Right cardiac atrium (tissue), 5 donors: ENCODE results near the gene CPT1A. TPM values are rescaled to one million over a fixed set of nuclear protein-coding genes. Genes with fewer than 3 reads are reported as not detected.

Experiments
- ATAC-seq, 2 donors: fragments of 200-7000 bp; cut with Tn5 transposase; one replicate each; pipeline versions ENCODE4 v1.8.0 to v1.9.1; 2020; ENCODE audit warnings: moderate library complexity in 2 of 2, mild to moderate bottlenecking in 1 of 2
- DNase-seq, 3 donors: peaks; one replicate each; pipeline ENCODE4 v3.0.0-alpha.2; 2020
- H3K27ac ChIP-seq: one replicate; pipeline ENCODE4 v1.5.1; 2013; ENCODE audit warnings: mild to moderate bottlenecking, low read length, control low read depth, moderate library complexity
- H3K27me3 ChIP-seq: one replicate; pipeline ENCODE4 v1.6.1; 2013; ENCODE audit not compliant: control insufficient read depth, insufficient read depth
- H3K4me1 ChIP-seq: one replicate; pipeline ENCODE4 v1.6.1; 2013; ENCODE audit warnings: low read length; ENCODE audit not compliant: control insufficient read depth, insufficient read depth
- H3K4me3 ChIP-seq: one replicate; pipeline ENCODE4 v1.5.1; 2013; ENCODE audit warnings: low read length, control low read depth
- H3K9me3 ChIP-seq: one replicate; pipeline ENCODE4 v1.6.1; 2013; ENCODE audit warnings: low read length; ENCODE audit not compliant: control insufficient read depth
- WGBS: extraction: QIAGEN DNeasy Blood & Tissue Kit; methylation state at CpG from one replicate; pipeline ENCODE4 v1.1.7; 2013; 5-methylcytosine and 5-hydroxymethylcytosine counted together
- intact Hi-C, 4 donors: fragments of 100-400 bp; cut with DNase I; formaldehyde crosslinking; loops; one replicate each; pipeline versions ENCODE4 v1.11.0 to v1.14.0; 2022 to 2023
- polyA plus RNA-seq: library from polyadenylated mRNA; stranded (reverse); fragments of 200-250 nt; gene quantifications from one replicate; pipeline ENCODE4 v1.2.3, GENCODE V29; 2013
- total RNA-seq, 4 donors: library from RNA; stranded (reverse); fragmentation: NEBNext Ultra II Directional; extraction: Animal tissue kit (Norgen Biotek cat#: 25700); gene quantifications; one replicate each; pipeline ENCODE4 v1.2.1, GENCODE V29; 2021
- donor health status: healthy with polysubstance abuse.
- donor health status: DM: no; HTN: yes; CAD: no.
- donor health status: DM: no; HTN: no; CAD: no.
- donor health status: DM: no; HTN: yes; CAD: no; lungs with severe emphysema.
- donor health status: DM: yes; HTN: yes; CAD: no.

The CPT1A gene
- total and polyA plus RNA-seq, 5 donors: 22.4 to 63.5 (median 44.1) TPM

GRCh38 chr11:68724293-68724692 lies 117.4 kb downstream of the CPT1A start:
- 58% methylated on average over 4 of the region's 4 CpGs for WGBS
- no peak for DNase-seq
- intact Hi-C loops: no loop called here

GRCh38 chr11:68722143-68722542 lies 119.6 kb downstream of the CPT1A start:
- 100% methylated on average over 1 of the region's 1 CpG for WGBS
- Histone ChIP-seq H3K9me3 (no peaks in the 10 kb centered on the region), H3K4me1 (no peaks in the 10 kb centered on the region), H3K4me3 (no peak overlapping the region), H3K27ac (no peak overlapping the region), H3K27me3 (no peaks in the 10 kb centered on the region)
- DNase-seq: no peak
- intact Hi-C loops: no loop called here
- ATAC-seq: no peak

More at GRCh38 chr11:68724293-68724692, 117.4 kb downstream of the CPT1A start:
- no peaks in the 10 kb centered on the region for H3K4me1 ChIP-seq
- no peak overlapping the region for H3K27ac ChIP-seq
- no peaks in the 10 kb centered on the region for H3K9me3 ChIP-seq
- no peak for ATAC-seq
- H3K27me3 ChIP-seq: no peaks in the 10 kb centered on the region
- H3K4me3 ChIP-seq: no peak overlapping the region

GRCh38 chr11:68721075-68721474 lies 120.6 kb downstream of the CPT1A start:
- no peak overlapping the region for H3K4me3 ChIP-seq
- WGBS: 83% methylated on average over 2 of the region's 2 CpGs
- intact Hi-C loops: no loop called here
- no peaks in the 10 kb centered on the region for H3K9me3 ChIP-seq
- H3K27me3 ChIP-seq: no peaks in the 10 kb centered on the region
- H3K4me1 ChIP-seq: no peaks in the 10 kb centered on the region
- ATAC-seq (no peak), DNase-seq (no peak)
- no peak overlapping the region for H3K27ac ChIP-seq

- H3K27ac ChIP-seq: no peak overlapping the region
- intact Hi-C loops: no loop called here
- no peak overlapping the region for H3K4me3 ChIP-seq
- ATAC-seq (no peak), DNase-seq (no peak)
- H3K4me1 ChIP-seq: no peaks in the 10 kb centered on the region
- no peaks in the 10 kb centered on the region for H3K27me3 ChIP-seq
- 84% methylated on average over 11 of the region's 11 CpGs for WGBS
- H3K9me3 ChIP-seq: no peaks in the 10 kb centered on the region
These were observed 126.1 kb downstream of the CPT1A start for GRCh38 chr11:68715456-68716122.

GRCh38 chr11:68714060-68714856 lies 127.5 kb downstream of the CPT1A start:
- Histone ChIP-seq H3K4me3 (no peak overlapping the region), H3K4me1 (no peaks in the 10 kb centered on the region), H3K27ac (no peak overlapping the region), H3K27me3 (no peaks in the 10 kb centered on the region), H3K9me3 (no peaks in the 10 kb centered on the region)
- intact Hi-C loops: no loop called here
- no peak for DNase-seq
- WGBS: 62% methylated on average over 23 of the region's 23 CpGs
- peak in 1 of 2 donors; percentile 48 for ATAC-seq

GRCh38 chr11:68711114-68711513 lies 130.6 kb downstream of the CPT1A start:
- 91% methylated on average over 8 of the region's 8 CpGs for WGBS
- H3K4me1 ChIP-seq: no peaks in the 10 kb centered on the region
- no peaks in the 10 kb centered on the region for H3K9me3 ChIP-seq
- DNase-seq (no peak), ATAC-seq (no peak)
- H3K4me3 ChIP-seq: no peak overlapping the region
- H3K27ac ChIP-seq: no peak overlapping the region
- intact Hi-C loops: no loop called here
- no peaks in the 10 kb centered on the region for H3K27me3 ChIP-seq

GRCh38 chr11:68710409-68710808 lies 131.3 kb downstream of the CPT1A start:
- intact Hi-C loops: no loop called here
- H3K4me1 ChIP-seq: no peaks in the 10 kb centered on the region
- no peak overlapping the region for H3K4me3 ChIP-seq
- DNase-seq: no peak
- WGBS: 75% methylated on average over 11 of the region's 11 CpGs
- H3K27me3 ChIP-seq: no peaks in the 10 kb centered on the region
- no peak overlapping the region for H3K27ac ChIP-seq
- H3K9me3 ChIP-seq: no peaks in the 10 kb centered on the region
- ATAC-seq: no peak

GRCh38 chr11:68709062-68709461 lies 132.7 kb downstream of the CPT1A start:
- Histone ChIP-seq H3K27me3 (no peaks in the 10 kb centered on the region), H3K9me3 (no peaks in the 10 kb centered on the region), H3K27ac (no peak overlapping the region), H3K4me1 (no peaks in the 10 kb centered on the region), H3K4me3 (no peak overlapping the region)
- 78% methylated on average over 12 of the region's 12 CpGs for WGBS
- intact Hi-C loops: no loop called here
- ATAC-seq (no peak), DNase-seq (no peak)

- no peaks in the 10 kb centered on the region for H3K9me3 ChIP-seq
- no peak overlapping the region for H3K4me3 ChIP-seq
- no peak for ATAC-seq
- H3K4me1 ChIP-seq: no peaks in the 10 kb centered on the region
- no peak for DNase-seq
- no peak overlapping the region for H3K27ac ChIP-seq
- WGBS: 91% methylated on average over 7 of the region's 7 CpGs
- intact Hi-C loops: no loop called here
- H3K27me3 ChIP-seq: no peaks in the 10 kb centered on the region
These were observed 134.2 kb downstream of the CPT1A start for GRCh38 chr11:68707527-68707926.

GRCh38 chr11:68704887-68705286 lies 136.8 kb downstream of the CPT1A start:
- no peak overlapping the region for H3K27ac ChIP-seq
- no peaks in the 10 kb centered on the region for H3K27me3 ChIP-seq
- no peak overlapping the region for H3K4me3 ChIP-seq
- H3K4me1 ChIP-seq: no peaks in the 10 kb centered on the region
- WGBS: 20% methylated on average over 16 of the region's 16 CpGs
- DNase-seq (no peak), ATAC-seq (no peak)
- H3K9me3 ChIP-seq: no peaks in the 10 kb centered on the region
- intact Hi-C loops: no loop called here
